Activated T-helper 1 cell treated with anti-CD3 and anti-CD28 coated beads, Interleukin-12 subunit alpha, Interleukin-12 subunit beta, Interleukin-2, Interleukin-4 antibody, amounts not matched to agents 30 ng/mL and 10 ng/mL and 1 ng/mL, durations not matched to agents 14 hours and 24 hours and 36 hours (primary cell): ENCODE data around the gene ZNG1F. TPM values are rescaled to one million over a fixed set of nuclear protein-coding genes. Genes with fewer than 3 reads are reported as not detected.
"Not testable (repeated sequence)": the region's sequence is repeated elsewhere in the genome, so short reads cannot be mapped to it uniquely, and the experiment has no call there.

ENCODE experiments used
- DNase-seq: peaks from one replicate; pipeline ENCODE4 v3.0.0; 2021; ENCODE audit warnings: low spot score
- H3K27ac Mint-ChIP-seq: one replicate; pipeline ENCODE4 v1.8.0; 2021; ENCODE audit warnings: mild to moderate bottlenecking, mixed read lengths
- H3K27me3 Mint-ChIP-seq: one replicate; pipeline ENCODE4 v1.8.0; 2022; ENCODE audit warnings: mild to moderate bottlenecking, moderate library complexity, mixed read lengths; ENCODE audit not compliant: insufficient read depth
- H3K36me3 Mint-ChIP-seq: one replicate; pipeline ENCODE4 v1.8.0; 2021; ENCODE audit warnings: low read depth, mixed read lengths
- H3K4me1 Mint-ChIP-seq: one replicate; pipeline ENCODE4 v1.8.0; 2021; ENCODE audit warnings: low read depth, mixed read lengths
- H3K4me3 Mint-ChIP-seq: one replicate; pipeline ENCODE4 v1.8.0; 2021; ENCODE audit warnings: mild to moderate bottlenecking, moderate library complexity, mixed read lengths
- H3K9me3 Mint-ChIP-seq: one replicate; pipeline ENCODE4 v1.8.0; 2021; ENCODE audit warnings: mixed read lengths
- intact Hi-C: fragments of 100-400 bp; cut with micrococcal nuclease; formaldehyde crosslinking; loops from one replicate; pipeline ENCODE4 v1.15.1; 2024
- total RNA-seq: library from RNA; stranded (reverse); gene quantifications from 2 replicates; pipeline ENCODE4 v1.2.3, GENCODE V29; 2022

The ZNG1F gene
- total RNA-seq, 1 donor from 2014 or later, result 12.6 TPM

GRCh38 chr9:41087929-41088328 is 101.2 kb downstream of the ZNG1F start:
- DNase-seq, H3K27ac Mint-ChIP-seq, H3K9me3 Mint-ChIP-seq, H3K4me3 Mint-ChIP-seq, H3K4me1 Mint-ChIP-seq, intact Hi-C loops, H3K36me3 Mint-ChIP-seq: not testable (repeated sequence)
- H3K27me3 Mint-ChIP-seq, result peaks cover 17% of the 10 kb centered on the region

GRCh38 chr9:41087157-41087780 is 101.8 kb downstream of the ZNG1F start:
- H3K9me3 Mint-ChIP-seq, H3K4me3 Mint-ChIP-seq, H3K36me3 Mint-ChIP-seq, intact Hi-C loops, H3K4me1 Mint-ChIP-seq, H3K27ac Mint-ChIP-seq, DNase-seq: not testable (repeated sequence)
- peaks cover 23% of the 10 kb centered on the region for H3K27me3 Mint-ChIP-seq

- intact Hi-C loops, result not testable (repeated sequence)
Observed at GRCh38 chr9:41086685-41087084, 102.4 kb downstream of the ZNG1F start.

DNA sequence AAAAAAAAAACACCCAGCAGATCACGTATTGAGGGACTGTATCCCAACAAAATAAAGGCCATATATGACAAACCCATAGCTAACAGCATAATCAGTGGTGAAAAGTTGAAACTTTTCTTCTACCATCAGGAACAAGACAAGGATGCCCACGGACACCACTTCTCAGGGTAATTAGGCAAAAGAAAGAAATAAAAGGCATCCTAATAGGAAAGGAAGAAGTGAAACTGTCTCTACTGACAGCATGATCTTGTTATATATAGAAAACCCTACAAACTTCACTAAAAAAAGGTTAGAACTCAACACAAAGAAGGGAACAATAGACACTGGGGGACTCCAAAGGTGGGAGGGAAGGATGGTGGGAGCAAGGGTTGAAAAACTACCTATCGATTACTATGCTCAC is 102.9 kb downstream of the ZNG1F start:
- H3K27ac Mint-ChIP-seq, DNase-seq, H3K4me3 Mint-ChIP-seq, intact Hi-C loops, H3K9me3 Mint-ChIP-seq, H3K4me1 Mint-ChIP-seq, H3K36me3 Mint-ChIP-seq: not testable (repeated sequence)
- H3K27me3 Mint-ChIP-seq, result peaks cover 23% of the 10 kb centered on the region

More at GRCh38 chr9:41086685-41087084, 102.4 kb downstream of the ZNG1F start:
- not testable (repeated sequence) for H3K9me3 Mint-ChIP-seq, H3K4me1 Mint-ChIP-seq, H3K27ac Mint-ChIP-seq, H3K4me3 Mint-ChIP-seq, DNase-seq, H3K36me3 Mint-ChIP-seq
- H3K27me3 Mint-ChIP-seq, result peaks cover 23% of the 10 kb centered on the region

DNA sequence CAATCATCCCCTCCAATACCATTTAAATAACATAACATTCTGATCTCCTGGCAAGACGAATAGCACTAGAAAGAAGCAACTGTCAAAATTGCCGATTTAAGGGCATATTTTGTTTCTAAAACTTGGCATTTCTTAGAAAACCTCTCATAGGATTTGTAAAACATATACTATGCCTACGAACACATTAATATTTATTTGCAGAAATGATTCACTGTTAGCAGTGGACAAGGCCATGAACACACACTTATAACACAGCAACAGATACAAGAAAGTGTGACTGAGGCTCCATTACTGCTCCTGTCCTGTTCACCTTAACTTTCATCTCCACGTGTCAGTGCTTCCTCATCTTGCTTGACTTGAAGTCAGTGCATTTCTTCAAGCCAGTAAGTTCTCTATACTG is 106.8 kb downstream of the ZNG1F start:
- DNase-seq, H3K9me3 Mint-ChIP-seq, H3K27ac Mint-ChIP-seq, H3K4me3 Mint-ChIP-seq, intact Hi-C loops, H3K4me1 Mint-ChIP-seq, H3K36me3 Mint-ChIP-seq: not testable (repeated sequence)
- peaks cover 15% of the 10 kb centered on the region for H3K27me3 Mint-ChIP-seq

Other genes starting within 250 kb of the ZNG1F start
- gene FOXD4L6, start 60.6 kb downstream of the ZNG1F start, total RNA-seq, result 0.16 TPM in 1 of 2 replicates, not detected in the other